ENCODE results near the gene CXCL13.
A peak's percentile ranks its signal among the peaks of the same experiment; 100 is the strongest.

- peak; percentile 84 for TF ChIP-seq CTCF (conservative IDR thresholded peaks at IDR 0.05; ENCODE audit: low read length)
- no peak for TF ChIP-seq EZH2phosphoT487 (IDR thresholded peaks at IDR 0.05; ENCODE audit: borderline replicate concordance)
Measured at GRCh38 chr4:77618383-77619241, 13.0 kb downstream of the CXCL13 start.

Data from Loucy (cell line).